Spleen (tissue), 7 donors: ENCODE results near the gene SLC17A4.

Experiments used
- POLR2A ChIP-seq, 3 donors: fragments of 450-650 bp; IDR thresholded peaks; one replicate each; pipeline ENCODE4 v1.5.1; 2017; ENCODE audit warnings: antibody characterized with exemption in 3 of 3, mild to moderate bottlenecking in 1 of 3
- TF ChIP-seq, protein P1 (sequence below), 11 experiments: fragments of 200-600 bp in 7 of 11; fragments of 450-650 bp in 4 of 11; sonication (generic) in 4 of 11; IDR thresholded peaks in 8 of 11; conservative IDR thresholded peaks in 3 of 11; 1 replicate in 7 of 11; 2 replicates in 4 of 11; pipeline versions ENCODE4 v1.4.0 to v1.8.0; 2016 to 2021; ENCODE audit warnings: antibody characterized with exemption in 11 of 11, inconsistent platforms in 4 of 11, mild to moderate bottlenecking in 1 of 11
- donor health status: DM: no; HTN: no; CAD: no; lungs with moderate emphysema.
- donor health status: DM: no; HTN: no; CAD: no.
- donor health status: DM: no; HTN: no; CAD: no.

DNA sequence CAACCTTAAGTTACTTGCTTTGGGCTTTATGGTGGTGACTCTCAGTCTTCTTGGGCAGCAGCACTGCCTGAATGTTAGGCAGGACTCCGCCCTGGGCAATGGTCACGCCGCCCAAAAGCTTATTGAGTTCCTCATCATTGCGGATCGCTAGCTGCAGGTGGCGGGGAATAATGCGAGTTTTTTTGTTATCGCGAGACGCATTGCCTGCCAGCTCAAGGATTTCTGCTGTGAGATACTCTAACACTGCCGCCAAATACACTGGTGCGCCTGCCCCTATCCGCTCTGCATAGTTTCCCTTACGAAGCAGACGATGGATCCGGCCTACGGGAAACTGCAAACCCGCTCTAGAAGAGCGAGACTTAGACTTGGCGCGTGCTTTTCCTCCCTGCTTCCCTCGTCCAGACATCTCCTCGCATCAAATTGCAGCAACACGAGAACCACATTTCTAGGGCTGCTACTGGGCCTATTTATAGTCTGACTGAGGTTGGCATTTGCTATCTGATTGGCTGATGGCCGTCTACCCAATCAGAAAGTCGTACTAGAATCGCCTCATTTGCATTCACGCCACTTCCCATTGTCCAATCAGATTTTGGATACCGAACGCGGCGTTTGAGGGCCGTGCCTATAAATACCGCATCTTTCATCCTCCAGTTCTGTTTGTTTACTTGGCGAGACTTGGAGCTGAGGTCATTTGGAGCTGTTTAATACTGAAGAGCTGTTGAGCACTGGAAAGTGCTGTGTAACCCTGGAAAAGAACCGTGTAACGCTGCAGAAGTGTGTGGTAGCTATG is 28.2 kb upstream of the SLC17A4 start:
- TF ChIP-seq, protein P1, sequence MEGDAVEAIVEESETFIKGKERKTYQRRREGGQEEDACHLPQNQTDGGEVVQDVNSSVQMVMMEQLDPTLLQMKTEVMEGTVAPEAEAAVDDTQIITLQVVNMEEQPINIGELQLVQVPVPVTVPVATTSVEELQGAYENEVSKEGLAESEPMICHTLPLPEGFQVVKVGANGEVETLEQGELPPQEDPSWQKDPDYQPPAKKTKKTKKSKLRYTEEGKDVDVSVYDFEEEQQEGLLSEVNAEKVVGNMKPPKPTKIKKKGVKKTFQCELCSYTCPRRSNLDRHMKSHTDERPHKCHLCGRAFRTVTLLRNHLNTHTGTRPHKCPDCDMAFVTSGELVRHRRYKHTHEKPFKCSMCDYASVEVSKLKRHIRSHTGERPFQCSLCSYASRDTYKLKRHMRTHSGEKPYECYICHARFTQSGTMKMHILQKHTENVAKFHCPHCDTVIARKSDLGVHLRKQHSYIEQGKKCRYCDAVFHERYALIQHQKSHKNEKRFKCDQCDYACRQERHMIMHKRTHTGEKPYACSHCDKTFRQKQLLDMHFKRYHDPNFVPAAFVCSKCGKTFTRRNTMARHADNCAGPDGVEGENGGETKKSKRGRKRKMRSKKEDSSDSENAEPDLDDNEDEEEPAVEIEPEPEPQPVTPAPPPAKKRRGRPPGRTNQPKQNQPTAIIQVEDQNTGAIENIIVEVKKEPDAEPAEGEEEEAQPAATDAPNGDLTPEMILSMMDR (IDR thresholded peaks at IDR 0.05 in 8 of 11, conservative IDR thresholded peaks at IDR 0.05 in 3 of 11) = no peak
- TF ChIP-seq POLR2A (IDR thresholded peaks at IDR 0.05) = no peak
